Measurements from ENCODE around the gene MLXIP. TPM values are rescaled to one million over a fixed set of nuclear protein-coding genes. Genes with fewer than 3 reads are reported as not detected.

Gene MLXIP
- total RNA-seq, 1 donor from 2014 or later: 72.2 TPM

DNA sequence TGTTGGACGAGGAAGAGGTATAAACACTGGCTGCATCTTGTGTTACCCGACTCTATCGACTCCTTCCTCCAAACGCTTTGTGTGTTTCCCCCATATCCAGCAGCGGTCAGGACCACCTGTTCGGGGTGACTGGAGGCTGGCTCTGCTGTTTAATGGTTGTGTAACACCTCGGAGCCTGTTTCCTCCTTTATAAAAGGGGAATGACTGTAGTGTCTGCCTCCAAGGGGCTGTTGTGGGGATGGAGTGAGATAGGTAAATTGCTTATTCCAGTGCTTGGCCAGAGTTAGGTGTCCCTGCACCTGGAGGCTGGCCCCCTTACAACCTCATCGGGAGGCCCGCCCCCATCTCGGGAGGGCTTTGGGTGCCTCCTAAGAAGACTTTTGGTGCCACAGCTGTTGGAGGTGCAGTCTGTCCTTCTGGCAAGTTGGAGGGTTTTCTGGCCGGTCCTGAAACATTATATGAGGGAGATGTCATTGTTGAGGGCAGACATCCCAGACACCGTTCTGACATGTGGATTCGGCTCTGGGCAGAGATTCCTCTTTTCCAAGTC lies 1.1 kb downstream of the MLXIP start:
- no peak for DNase-seq (ENCODE audit: low spot score)

DNA sequence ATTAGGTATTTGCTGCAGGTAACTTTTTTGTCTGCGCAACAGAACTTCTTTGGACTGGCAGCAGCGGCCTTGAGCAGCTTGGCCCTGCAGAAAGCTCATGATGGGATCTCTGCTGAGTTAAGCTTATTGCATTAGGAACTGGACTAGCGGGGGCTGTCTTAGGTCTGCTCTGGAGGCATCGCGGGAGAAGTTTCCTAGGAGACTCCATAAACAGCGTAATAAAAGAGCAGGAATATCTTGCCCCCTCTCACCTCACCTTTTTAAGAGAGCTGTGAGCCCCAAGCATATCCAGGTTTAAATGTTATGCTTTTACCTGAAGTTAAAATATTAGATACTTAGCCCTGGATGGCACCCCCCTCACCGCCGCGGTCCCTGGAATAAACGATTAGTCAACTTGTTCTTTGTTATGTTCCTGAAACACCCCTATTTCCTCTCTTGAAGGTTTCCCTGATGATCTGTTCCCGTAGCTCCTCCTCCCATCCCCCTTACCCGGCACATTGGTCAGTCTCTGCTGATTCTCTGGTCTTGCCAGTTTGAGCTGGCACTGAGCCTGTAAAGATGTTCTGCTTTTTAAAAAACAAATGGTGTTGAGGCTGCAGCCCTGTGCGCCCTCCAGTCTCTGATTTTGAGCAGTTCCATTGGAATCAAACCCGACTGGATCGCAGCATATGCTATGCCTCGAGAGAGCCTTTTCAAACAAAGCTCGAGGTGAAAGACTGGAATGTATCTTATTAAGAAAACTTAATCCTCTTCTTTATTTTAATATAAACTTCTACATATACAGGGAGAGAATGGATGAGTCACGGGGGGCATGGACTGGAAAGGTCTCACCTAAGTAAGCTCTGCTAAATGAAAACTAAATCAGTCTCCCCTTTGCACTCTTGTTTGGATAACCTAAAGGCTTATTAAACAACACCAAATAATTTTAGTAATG lies 1.9 kb downstream of the MLXIP start:
- DNase-seq (ENCODE audit: low spot score): peak; percentile 84

DNA sequence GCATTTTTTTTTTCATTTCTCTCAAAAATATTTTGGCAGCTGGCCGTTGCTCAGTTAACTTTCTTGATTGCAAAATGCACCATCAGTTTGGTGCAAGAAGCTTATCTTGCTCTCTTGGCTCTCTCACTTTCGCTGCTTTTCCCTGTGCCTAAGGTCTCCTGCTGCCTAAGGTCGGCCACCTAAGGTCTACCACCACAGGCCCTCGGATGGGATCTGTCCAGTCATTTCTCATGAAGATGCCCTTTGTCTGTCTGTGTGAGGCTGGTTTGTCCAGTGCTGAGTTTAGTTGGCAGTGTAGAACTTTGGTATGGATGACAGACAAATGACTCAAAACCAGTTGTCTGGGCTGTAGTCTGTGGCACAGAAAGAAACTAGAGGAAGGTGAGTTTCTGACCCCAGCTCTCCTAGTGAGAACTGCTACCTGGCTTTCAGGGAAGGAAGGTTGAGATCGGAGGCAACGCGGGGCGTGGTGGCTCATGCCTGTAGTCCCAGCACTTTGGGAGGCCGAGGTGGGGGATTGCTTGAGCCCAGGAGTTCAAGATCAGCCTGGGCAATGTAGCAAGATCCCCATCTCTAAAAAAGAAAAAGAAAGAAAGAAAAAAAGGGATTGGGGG lies 2.6 kb downstream of the MLXIP start:
- DNase-seq (ENCODE audit: low spot score): no peak

DNA sequence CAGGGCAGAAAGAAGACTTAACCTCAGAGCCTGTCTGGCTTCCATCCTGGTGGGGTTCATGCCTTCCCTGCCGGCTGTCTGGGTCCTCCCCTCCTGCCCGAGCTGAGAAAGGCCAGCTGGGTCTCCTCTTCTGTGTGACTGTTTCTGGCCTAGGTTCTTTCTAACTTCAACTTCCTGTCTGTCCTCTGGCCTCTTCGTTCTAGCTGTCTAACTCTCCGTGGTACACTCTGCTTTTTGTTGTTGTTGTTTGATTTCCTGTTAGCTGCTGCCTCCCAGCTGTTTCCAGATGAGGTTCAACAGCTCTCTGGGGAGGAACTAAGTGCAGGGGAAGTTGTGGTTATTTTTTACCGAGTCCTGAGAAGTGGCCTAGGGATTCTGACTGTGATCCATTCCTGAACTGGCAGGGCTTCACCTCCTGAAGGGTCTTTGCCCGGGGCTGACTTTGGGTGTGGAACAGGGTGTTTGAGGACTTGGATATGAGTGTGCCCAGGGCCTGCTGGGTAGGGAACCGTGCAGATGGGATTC lies 3.2 kb downstream of the MLXIP start:
- no peak for DNase-seq (ENCODE audit: low spot score)

DNA sequence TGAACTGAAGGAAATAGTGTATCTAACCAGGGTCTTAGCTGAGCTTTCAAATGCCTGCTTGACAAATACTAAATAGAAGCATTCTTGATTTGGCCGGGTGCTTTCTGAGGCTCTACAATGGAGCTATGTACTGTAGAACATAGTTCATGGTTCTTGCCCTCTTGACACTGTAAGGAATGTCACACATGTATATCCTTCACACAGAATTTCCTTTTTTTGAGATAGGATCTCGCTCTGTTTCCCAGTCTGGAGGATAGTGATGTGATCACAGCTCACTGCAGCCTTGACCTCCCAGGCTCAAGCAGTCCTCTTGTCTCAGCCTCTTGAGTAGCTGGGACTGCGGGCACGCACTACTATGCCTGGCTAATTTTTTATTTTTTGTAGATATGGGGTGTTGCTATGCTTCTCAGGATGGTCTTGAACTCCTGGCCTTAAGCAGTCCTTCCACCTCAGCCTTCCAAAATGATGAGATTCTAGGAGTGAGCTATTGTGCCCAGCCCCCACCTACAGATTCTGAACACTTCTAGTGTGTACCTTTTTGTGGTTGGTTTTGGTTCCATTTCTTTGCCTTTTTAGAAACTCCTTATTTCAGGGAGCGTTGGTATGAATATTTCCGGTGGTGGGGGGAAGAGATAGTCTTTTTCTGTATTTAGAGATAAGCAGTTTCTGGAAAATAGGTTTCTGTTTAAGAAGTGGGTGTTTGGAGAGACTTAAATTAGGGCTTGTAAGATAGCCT lies 4.2 kb downstream of the MLXIP start:
- no peak for DNase-seq (ENCODE audit: low spot score)

DNA sequence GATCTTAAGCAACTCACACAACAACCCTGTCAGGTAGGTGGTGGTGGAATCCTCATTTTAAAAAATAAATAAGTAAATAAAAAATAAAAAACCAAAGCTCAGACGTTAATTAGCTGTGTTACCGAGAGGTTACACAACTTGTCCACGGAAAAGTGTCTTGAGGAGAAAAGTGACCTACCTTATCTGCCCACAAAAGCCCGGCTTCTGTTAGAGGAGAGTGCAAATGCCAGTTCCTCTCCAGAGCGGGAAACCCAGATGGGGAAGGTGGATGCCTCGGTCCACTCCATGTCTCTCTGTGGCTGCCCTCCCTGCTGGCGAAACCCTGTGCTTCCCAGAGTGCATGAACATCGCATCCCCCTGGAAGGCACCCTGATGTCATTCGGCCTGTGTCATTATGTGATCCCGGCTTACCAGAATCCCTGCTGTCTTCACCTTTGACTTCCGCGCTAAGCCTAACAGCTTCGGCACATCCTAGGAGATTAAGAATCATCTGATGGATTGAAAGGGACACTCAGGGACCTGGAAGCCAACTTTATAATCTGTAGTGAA lies 6.4 kb downstream of the MLXIP start:
- DNase-seq (ENCODE audit: low spot score): no peak

DNA sequence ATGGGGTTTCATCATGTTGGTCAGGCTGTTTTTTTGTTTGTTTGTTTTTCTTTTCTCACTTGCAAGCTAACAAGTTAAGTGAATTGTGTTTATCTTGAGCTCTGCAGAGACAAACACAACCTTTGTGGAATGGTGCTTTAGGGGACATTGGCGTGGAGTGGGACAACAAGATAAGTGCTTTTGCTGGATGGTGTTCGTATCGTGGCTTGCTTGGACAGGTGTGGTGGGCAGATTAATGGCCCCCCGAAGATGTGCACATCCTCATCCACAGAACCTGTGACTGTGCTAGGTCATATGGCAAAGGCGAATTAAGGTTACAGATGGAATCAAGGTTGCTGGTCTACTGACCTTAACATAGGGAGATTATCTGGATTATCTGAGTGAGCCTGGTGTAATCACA lies 7.0 kb downstream of the MLXIP start:
- no peak for DNase-seq (ENCODE audit: low spot score)

DNA sequence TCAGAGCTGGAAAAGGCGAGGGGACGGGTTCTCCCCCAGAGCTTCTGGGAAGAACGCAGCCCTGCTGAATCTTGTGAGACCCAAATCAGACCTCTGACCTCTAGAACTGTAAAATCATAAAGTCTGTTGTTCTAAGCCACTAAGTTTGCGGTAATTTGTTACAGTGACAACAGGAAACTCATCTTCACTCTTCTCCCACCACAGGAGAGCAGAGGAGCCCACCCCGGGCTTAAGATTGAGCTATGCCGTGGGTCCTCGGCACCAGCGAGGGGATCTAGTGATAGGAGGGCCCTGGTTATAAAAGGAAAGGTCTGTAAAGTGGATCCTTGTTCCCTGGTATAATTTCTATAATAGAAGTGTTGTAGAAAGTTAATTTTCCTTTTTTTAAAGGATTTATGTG lies 7.6 kb downstream of the MLXIP start:
- DNase-seq (ENCODE audit: low spot score): no peak

DNA sequence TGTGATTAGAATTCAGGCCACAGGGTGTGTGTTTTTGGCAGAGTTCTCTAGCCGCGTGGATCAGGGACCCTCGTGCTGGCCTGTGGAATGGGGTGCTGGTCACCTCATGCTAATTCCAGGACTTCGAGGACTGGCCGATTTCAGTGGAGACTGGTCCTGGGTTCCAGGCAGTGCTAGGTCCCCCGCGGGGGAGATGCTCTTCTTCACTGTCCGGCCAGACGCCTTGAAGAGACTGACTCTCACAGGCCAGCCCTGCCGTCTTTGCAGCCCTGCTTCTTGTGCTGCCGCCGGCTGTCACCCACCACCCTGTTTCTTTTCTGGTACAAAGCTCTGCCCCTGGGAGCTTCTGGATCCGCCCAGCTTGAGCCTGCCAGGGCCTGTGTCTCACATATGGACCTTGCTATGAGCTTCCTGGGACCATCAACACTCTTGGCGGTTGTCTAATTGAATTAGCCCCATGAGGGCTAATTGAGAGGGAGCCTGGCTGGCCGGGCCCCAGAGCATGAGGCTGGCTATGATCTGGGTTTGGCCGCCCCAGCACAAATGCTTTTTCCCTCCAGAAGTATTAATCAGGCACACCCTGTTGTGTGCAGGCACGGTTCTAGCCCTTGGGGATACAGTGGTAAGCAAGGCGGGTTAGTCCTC lies 8.2 kb downstream of the MLXIP start:
- no peak for DNase-seq (ENCODE audit: low spot score)

DNA sequence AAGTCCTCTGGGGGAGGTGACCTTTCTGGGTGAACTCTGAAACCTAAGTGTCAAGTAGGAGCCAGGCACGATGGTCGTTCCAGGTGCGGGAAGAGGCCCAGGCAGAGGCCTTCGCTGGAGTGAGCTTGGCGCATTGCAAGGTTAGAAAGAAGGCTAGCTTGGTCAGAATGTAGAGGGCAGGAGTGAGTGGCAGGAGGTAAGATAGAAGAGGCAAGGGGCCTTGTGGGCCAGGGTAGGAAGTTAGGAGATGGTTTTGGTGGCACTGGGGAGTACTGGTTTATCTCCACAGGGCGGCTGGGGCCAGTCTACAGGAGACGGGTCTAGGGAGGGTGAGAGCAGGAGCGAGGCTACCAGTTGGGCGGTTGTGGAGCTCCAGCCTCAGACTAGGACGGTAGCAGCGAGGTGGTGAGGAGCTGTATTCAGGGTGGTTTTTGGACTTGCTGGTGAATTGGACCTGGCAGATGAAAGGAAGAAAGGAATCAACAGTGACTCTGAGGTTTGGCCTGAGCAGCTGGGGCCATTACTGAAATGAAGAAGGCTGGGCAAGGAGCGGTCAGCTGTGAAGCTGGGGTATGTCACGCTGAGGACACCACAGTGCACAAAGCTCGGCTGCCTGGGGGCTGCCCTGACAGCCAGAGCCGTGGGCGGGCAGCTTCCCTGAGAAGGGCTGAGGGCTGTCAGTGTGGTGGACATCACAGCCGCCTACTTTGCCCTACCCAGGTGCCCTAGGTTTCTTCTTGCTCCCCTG lies 9.0 kb downstream of the MLXIP start:
- no peak for DNase-seq (ENCODE audit: low spot score)

DNA sequence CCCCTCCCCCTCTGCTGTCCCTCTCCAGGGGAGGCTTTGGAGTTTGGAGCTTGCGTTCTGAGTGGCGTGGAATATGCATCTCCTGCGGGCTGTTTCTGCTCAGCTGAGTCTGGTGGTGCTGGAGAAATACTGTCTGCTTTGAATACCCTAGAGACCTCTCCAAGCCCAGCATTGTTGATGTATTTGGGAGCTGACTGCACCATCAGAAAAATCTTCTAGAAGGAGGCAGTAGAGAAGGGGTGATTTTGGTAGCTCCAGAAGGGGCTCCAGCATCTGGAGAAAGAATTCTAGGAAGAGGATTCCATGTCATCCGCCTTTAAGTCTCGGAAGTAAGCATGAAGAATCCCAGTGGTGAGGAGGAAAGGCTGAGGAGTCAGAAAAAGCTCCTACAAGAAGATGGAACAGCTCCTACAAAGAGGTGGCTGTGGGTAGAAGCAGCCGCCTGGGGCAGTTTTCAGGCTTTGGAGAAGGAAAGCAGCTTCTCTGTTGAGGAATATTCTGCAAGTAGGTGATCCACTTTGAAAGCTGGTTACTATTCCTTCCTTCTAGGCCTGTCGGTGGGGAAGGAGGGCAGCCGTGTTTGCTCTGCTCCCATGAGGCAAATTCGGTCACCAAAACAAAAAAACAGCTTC lies 9.7 kb downstream of the MLXIP start:
- no peak for DNase-seq (ENCODE audit: low spot score)

DNA sequence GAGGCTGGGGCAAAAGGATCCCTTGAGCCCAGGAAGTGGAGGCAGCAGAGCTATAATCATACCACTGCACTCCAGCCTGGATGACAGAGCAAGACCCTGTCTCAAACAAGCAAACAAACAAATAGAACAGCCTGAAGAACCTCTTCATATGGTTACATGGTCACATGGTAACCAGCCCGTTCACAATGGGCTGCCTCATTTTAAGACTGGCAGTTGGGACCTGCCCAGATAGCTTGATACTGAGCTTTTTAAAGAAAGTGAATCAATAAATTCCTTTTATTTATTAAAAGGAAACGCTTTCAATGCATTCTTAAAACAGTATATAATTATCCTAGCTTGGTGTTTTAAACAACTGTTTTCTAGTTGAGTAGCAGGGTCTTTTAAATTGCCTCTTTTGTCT lies 10.5 kb downstream of the MLXIP start:
- DNase-seq (ENCODE audit: low spot score): no peak

DNA sequence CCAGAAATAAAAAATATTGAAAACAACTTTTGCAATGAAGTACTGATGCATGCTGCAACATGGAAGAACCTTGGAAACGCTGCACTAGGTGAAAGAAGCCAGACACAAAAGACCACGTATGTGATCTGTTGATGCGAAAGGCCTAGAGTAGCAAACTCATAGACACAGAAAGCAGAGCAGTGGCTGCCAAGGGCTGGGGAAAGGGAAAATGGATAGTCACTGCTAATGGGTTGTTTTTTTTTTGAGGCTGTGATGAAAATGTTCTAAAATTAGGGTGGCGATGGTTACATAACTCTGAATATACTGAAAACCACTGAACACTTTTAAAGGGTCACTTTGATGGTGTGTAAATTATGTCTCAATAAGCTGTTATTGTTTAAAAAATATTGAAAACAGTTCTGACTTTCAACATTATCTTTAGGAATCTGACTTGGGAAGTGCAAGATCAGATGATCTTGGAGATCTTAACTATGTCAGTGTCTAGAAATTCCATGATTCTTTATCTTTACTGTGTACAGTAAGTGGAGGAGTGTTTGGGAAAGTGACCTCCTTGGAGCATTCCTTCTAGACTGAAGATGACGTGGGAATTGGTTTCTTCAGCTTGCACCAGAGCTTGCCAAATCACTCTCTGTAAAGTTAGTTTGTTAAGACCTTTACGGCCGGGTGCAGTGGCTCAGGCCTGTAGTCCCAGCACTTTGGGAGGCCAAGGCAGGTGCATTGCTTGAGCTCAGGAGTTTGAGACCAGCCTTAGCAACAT lies 12.4 kb downstream of the MLXIP start:
- no peak for DNase-seq (ENCODE audit: low spot score)

DNA sequence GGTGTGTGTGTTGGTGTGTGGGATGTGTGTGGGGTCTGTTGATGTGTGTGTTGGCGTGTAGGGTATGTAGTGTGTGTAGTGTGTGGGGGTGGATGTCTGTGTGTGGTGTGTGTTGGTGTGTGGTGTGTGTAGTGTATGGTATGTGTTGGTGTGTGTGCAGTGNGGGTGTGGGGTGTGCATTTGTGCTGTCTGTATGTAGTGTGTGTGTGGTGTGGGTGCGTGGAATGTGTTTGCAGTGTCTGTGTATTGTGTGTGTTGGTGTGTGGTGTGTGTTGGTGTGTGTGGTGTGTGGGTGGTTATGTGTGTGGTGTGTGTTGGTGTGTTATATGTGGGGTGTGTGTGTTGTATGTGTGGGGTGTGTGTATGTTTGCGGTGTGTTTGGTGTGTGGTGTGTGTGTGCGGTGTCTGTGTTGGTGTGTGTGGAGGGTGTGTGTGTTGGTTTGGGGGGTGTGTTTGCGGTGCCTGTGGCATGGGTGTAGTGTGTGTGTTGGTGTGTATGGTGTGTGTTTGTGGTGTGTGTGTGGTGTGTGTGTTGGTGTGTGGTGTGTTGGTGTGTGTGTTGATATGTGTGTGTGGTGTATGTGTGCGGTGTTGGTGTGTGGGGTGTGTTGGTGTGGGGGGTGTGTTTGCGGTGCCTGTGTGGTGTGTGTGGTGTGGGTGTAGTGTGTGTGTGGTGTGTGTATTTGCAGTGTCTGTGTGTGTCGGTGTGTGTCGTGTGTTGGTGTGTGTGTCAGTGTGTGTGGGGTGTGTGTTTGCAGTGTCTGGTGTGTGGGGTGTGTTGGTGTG lies 14.7 kb downstream of the MLXIP start:
- no peak for DNase-seq (ENCODE audit: low spot score)

DNA sequence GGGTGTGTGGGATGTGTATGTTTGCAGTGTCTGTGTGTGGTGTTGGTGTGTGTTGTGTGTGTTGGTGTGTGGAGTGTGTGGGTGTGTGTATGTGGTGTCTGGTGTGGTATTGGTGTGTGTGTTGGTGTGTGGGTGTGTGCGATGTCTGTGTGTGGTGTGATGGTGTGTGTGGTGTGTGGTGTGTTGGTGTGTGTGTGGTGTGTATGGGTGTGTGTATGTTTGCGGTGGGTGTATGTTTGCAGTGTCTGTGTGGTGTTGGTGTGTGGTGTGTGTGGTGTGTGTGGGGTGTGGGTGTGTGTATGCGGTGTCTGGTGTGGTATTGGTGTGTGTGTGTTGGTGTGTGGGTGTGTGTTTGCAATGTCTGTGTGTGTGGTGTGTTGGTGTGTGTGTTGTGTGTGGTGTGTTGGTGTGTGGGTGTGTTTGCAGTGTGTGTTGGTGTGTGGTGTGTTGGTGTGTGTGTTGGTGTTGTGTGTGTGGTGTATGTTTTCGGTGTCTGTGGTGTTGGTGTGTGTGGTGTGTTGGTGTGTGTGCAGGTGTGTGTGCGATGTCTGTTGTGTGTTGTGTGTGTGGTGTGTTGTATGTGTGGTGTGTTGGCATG lies 15.7 kb downstream of the MLXIP start:
- DNase-seq (ENCODE audit: low spot score): no peak

DNA sequence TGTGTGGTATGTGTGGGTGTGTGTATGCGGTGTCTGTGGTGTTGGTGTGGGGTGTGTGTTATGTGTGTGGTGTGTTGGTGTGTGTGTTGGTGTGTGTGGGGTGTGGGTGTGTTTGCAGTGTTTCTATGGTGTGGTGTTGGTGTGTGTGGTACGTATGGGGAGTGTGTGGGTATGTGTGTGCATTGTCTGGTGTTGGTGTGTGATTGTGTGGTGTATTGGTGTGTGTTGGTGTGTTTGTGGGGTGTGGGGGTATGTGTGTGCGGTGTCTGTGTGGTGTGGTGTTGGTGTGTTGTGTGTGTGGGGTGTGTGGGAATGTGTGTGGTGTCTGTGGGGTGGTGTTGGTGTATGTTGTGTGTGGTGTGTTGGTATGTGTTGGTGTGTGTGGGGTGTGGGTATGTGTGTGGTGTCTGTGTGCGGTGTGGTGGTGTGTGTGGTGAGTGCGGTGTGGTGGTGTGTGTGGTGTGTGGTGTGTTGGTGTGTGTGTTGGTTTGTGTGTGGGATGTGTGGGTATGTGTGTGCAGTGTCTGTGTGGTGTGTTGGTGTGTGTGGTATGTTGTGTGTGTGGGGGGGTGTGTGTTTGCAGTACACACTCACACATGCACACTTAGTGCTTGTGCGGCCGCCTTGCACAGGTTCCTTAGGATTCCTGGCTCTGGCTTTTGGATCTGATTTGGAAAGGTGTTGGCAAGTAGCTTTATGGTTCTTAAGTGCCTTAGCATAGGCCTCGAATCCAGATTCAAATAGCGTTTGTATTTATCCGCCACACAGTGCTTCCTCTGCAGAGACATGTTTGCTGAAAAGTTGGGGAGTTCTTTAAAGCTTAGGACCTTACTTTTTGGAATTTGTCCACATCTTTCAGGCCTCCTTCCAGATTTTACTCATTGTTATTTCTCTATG lies 16.4 kb downstream of the MLXIP start:
- DNase-seq (ENCODE audit: low spot score): no peak

DNA sequence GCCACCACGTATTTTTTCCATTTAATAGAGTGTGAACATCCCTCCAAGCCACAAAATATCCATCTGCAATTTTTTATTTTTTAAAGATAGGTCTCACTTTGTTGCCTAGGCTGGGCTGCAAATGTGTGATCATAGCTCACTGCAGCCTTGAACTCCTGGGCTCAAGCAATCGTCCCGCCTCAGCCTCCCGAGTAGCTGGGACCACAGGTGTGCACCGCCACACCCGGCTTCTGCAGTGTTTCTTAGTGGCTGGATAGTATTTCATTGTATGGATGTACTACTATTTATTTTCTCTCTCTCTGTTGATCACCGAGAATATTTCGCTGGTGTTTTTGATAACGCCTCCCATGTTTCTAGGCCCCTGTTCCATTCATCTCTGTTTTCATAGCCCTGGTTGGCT lies 17.5 kb downstream of the MLXIP start:
- DNase-seq (ENCODE audit: low spot score): no peak
